ENCODE measurements around the gene MAP1LC3C. TPM values are rescaled to one million over a fixed set of nuclear protein-coding genes. Genes with fewer than 3 reads are reported as not detected.
A peak's percentile ranks its signal among the peaks of the same experiment; 100 is the strongest.

Gene MAP1LC3C
- total RNA-seq, 4 donors from 2014 or later = 1.0 to 12.5 (median 8.1) TPM

DNA sequence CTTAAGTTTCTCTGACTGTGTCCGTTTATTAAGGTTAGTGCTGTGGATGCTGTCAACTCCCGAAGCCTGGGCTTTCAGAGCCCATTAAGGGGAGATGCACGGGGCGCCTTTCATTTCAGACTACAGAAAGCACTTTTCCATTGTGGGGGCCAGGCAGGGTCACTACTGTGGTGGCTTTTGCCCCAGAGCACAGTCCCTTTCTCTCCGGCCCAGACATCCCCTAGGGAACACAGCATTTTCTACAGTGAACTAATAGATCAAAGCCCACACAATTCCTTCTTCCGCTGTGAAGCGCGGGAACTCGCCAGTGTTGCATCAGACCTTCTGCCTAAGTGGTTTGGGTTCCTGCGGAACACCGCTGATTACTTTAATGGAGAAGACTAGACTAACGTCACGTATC is 26.8 kb upstream of the MAP1LC3C start:
- DNase-seq (ENCODE audit: low spot score in 2 of 2) = peak; percentile 10 to 55
- Histone ChIP-seq H3K9me3 (no peaks in the 10 kb centered on the region), H3K4me3 (no peak overlapping the region), H3K27ac (no peak overlapping the region), H3K4me1 (no peaks in the 10 kb centered on the region), H3K36me3 (no peaks in the 10 kb centered on the region), H3K27me3 (no peaks in the 10 kb centered on the region)
- TF ChIP-seq POLR2AphosphoS5 (IDR thresholded peaks at IDR 0.05) (no peak), POLR2A (IDR thresholded peaks at IDR 0.05) (no peak), EP300 (IDR thresholded peaks at IDR 0.05) (no peak)
- TF ChIP-seq, protein P1, sequence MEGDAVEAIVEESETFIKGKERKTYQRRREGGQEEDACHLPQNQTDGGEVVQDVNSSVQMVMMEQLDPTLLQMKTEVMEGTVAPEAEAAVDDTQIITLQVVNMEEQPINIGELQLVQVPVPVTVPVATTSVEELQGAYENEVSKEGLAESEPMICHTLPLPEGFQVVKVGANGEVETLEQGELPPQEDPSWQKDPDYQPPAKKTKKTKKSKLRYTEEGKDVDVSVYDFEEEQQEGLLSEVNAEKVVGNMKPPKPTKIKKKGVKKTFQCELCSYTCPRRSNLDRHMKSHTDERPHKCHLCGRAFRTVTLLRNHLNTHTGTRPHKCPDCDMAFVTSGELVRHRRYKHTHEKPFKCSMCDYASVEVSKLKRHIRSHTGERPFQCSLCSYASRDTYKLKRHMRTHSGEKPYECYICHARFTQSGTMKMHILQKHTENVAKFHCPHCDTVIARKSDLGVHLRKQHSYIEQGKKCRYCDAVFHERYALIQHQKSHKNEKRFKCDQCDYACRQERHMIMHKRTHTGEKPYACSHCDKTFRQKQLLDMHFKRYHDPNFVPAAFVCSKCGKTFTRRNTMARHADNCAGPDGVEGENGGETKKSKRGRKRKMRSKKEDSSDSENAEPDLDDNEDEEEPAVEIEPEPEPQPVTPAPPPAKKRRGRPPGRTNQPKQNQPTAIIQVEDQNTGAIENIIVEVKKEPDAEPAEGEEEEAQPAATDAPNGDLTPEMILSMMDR (IDR thresholded peaks at IDR 0.05) = no peak
- 82% methylated on average over 13 of the region's 13 CpGs for WGBS

DNA sequence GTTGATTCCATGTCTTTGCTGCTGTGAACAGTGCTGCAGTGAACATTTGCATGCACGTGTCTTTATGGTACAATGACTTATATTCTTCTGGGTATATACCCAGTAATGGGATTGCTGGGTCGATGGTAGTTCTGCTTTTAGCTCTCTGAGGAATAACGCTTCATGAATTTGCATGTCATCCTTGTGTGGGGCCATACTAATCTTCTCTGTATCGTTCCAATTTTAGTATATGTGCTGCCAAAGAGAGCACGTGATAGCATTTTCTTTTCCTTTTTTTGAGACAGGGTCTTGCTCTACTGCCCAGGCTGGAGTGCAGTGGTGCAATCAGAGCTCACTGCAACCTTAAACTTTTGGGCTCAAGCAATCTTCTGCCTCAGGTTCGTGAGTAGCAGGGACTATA is 24.9 kb upstream of the MAP1LC3C start:
- 80% methylated on average over 6 of the region's 6 CpGs for WGBS
- no peak for DNase-seq (ENCODE audit: low spot score in 2 of 2)

DNA sequence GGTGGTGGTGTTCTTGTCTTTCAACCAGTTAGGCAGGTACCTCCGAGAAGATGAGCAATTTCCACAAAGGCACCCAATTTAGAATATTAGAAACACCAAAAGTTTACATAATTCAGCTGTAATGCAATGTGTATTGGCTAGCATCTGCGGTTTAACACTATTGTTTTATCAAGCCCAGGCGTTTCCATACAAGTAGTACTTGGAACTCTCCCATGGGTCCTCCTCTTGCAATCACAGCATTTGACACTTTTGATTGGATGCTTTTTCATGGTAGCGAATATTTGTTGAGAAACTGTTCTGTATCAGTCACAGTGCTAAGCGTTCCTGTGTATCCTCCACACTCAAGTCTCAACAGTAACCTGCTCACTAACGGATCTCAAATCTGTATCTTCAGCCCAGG is 20.1 kb upstream of the MAP1LC3C start:
- TF ChIP-seq POLR2AphosphoS5 (IDR thresholded peaks at IDR 0.05) (no peak), POLR2A (IDR thresholded peaks at IDR 0.05) (no peak), EP300 (IDR thresholded peaks at IDR 0.05) (no peak)
- TF ChIP-seq, protein P1 (IDR thresholded peaks at IDR 0.05) = no peak
- no peak for DNase-seq (ENCODE audit: low spot score in 2 of 2)
- no peak overlapping the region for H3K27ac ChIP-seq
- WGBS = 57% methylated on average over 6 of the region's 6 CpGs
- H3K27me3 ChIP-seq = no peaks in the 10 kb centered on the region
- no peaks in the 10 kb centered on the region for H3K9me3 ChIP-seq
- H3K4me3 ChIP-seq = no peak overlapping the region
- H3K4me1 ChIP-seq = no peaks in the 10 kb centered on the region
- H3K36me3 ChIP-seq = no peaks in the 10 kb centered on the region

More for the DNA sequence above, 24.9 kb upstream of the MAP1LC3C start:
- Histone ChIP-seq H3K4me1 (no peaks in the 10 kb centered on the region), H3K9me3 (no peaks in the 10 kb centered on the region), H3K27ac (no peak overlapping the region), H3K4me3 (no peak overlapping the region), H3K27me3 (no peaks in the 10 kb centered on the region), H3K36me3 (no peaks in the 10 kb centered on the region)
- TF ChIP-seq, protein P1 (IDR thresholded peaks at IDR 0.05) = no peak
- TF ChIP-seq POLR2A (IDR thresholded peaks at IDR 0.05) (no peak), POLR2AphosphoS5 (IDR thresholded peaks at IDR 0.05) (no peak), EP300 (IDR thresholded peaks at IDR 0.05) (no peak)

GRCh38 chr1:242017580-242018233 is 18.8 kb upstream of the MAP1LC3C start:
- H3K36me3 ChIP-seq = no peaks in the 10 kb centered on the region
- H3K27ac ChIP-seq = no peak overlapping the region
- no peaks in the 10 kb centered on the region for H3K4me1 ChIP-seq
- no peaks in the 10 kb centered on the region for H3K27me3 ChIP-seq
- DNase-seq (ENCODE audit: low spot score in 2 of 2) = peak in 1 of 2 donors; percentile 73
- TF ChIP-seq, protein P1 (IDR thresholded peaks at IDR 0.05) = peak; percentile 11 to 44
- no peak for TF ChIP-seq POLR2AphosphoS5 (IDR thresholded peaks at IDR 0.05)
- no peaks in the 10 kb centered on the region for H3K9me3 ChIP-seq
- H3K4me3 ChIP-seq = no peak overlapping the region
- WGBS = 40% methylated on average over 10 of the region's 10 CpGs

- Histone ChIP-seq H3K27ac (no peak overlapping the region), H3K27me3 (no peaks in the 10 kb centered on the region), H3K4me3 (no peak overlapping the region), H3K4me1 (no peaks in the 10 kb centered on the region), H3K9me3 (no peaks in the 10 kb centered on the region), H3K36me3 (no peaks in the 10 kb centered on the region)
- TF ChIP-seq POLR2A (IDR thresholded peaks at IDR 0.05) = no peak
- TF ChIP-seq POLR2AphosphoS5 (IDR thresholded peaks at IDR 0.05) = no peak
- TF ChIP-seq EP300 (IDR thresholded peaks at IDR 0.05) = no peak
- TF ChIP-seq, protein P1 (IDR thresholded peaks at IDR 0.05) = no peak
- DNase-seq (ENCODE audit: low spot score in 2 of 2) = no peak
Measured at GRCh38 chr1:242016479-242016878, 17.6 kb upstream of the MAP1LC3C start.
